Kidney (tissue), 14 donors: ENCODE results near the gene TRIO. TPM values are rescaled to one million over a fixed set of nuclear protein-coding genes. Genes with fewer than 3 reads are reported as not detected.

ENCODE experiments used
- DNase-seq, 5 donors: peaks; one replicate each; pipeline ENCODE4 v3.0.0-alpha.2; 2013 to 2020
- FAIRE-seq: peaks from 2 replicates; lab custom pipeline; 2012; peaks lifted over from hg19 to GRCh38; lab: Jason Lieb, UNC
- H3K27ac ChIP-seq, 2 donors: one replicate each; pipeline ENCODE4 v1.7.0; 2013; ENCODE audit warnings: low read depth in 2 of 2, low read length in 2 of 2, inconsistent platforms in 1 of 2
- H3K27me3 ChIP-seq: one replicate; pipeline ENCODE4 v1.7.1; 2013; ENCODE audit warnings: low read length, inconsistent platforms; ENCODE audit not compliant: control insufficient read depth, insufficient read depth
- H3K36me3 ChIP-seq, 3 donors: one replicate each; pipeline versions ENCODE4 v1.7.0 to v1.7.1; 2013; ENCODE audit warnings: low read length in 3 of 3, control low read depth in 1 of 3, inconsistent platforms in 1 of 3; ENCODE audit not compliant: insufficient read depth in 3 of 3, control insufficient read depth in 2 of 3
- H3K4me1 ChIP-seq, 3 donors: one replicate each; pipeline versions ENCODE4 v1.7.0 to v1.7.1; 2013; ENCODE audit warnings: low read length in 3 of 3, inconsistent platforms in 1 of 3, low read depth in 1 of 3; ENCODE audit not compliant: control insufficient read depth in 2 of 3, insufficient read depth in 2 of 3
- H3K4me3 ChIP-seq, 3 donors: one replicate each; pipeline versions ENCODE4 v1.7.0 to v1.8.1; 2013; ENCODE audit warnings: low read length in 3 of 3, control low read depth in 1 of 3, inconsistent platforms in 1 of 3
- H3K9ac ChIP-seq, 3 donors: one replicate each; pipeline versions ENCODE4 v1.7.0 to v1.7.1; 2013; ENCODE audit warnings: low read length in 3 of 3, control low read depth in 1 of 3, inconsistent platforms in 1 of 3
- H3K9me3 ChIP-seq, 3 donors: one replicate each; pipeline versions ENCODE4 v1.7.0 to v1.7.1; 2013; ENCODE audit warnings: low read length in 3 of 3, control low read depth in 1 of 3, inconsistent platforms in 1 of 3; ENCODE audit not compliant: control insufficient read depth in 2 of 3, insufficient read depth in 1 of 3
- CTCF ChIP-seq: IDR thresholded peaks from 3 replicates; pipeline ENCODE4 v1.5.1; 2012; ENCODE audit warnings: mild to moderate bottlenecking, moderate library complexity, borderline replicate concordance; ENCODE audit not compliant: insufficient read depth; ENCODE audit errors: extremely low read depth
- intact Hi-C: fragments of 100-400 bp; cut with DNase I; formaldehyde crosslinking; loops from one replicate; pipeline ENCODE4 v1.11.1; 2022
- polyA plus RNA-seq: library from polyadenylated mRNA; stranded (reverse); fragments of 350-450 nt; fragmentation: Illumina TruSeq; extraction: RNeasy Lipid Tissue Mini Kit (QIAGEN cat#74804); gene quantifications from one replicate; pipeline ENCODE4 v1.2.3, GENCODE V29; 2014; ENCODE audit warnings: low read depth, low replicate concordance; ENCODE audit not compliant: insufficient read depth
- total RNA-seq: library from RNA; stranded (reverse); fragmentation: NEBNext Ultra II Directional; extraction: Animal tissue kit (Norgen Biotek cat#: 25700); gene quantifications from one replicate; pipeline ENCODE4 v1.2.1, GENCODE V29; 2021
- donor health status: control.
- donor health status: control.
- donor health status: control.
- donor health status: control.
- donor health status: control.
- donor health status: DM: yes; HTN: yes; CAD: no.
- donor health status: Normal renal cell carcinoma (clear cell type).

TRIO gene
- total and polyA plus RNA-seq, 2 donors from 2014 or later = 9.5 to 149 TPM

- Histone ChIP-seq H3K27ac (no peak overlapping the region), H3K27me3 (no peaks in the 10 kb centered on the region), H3K4me1 (peaks cover 0 to 44% (median 13%) of the 10 kb centered on the region in 3 donors), H3K36me3 (no peaks in the 10 kb centered on the region), H3K9ac (no peak overlapping the region), H3K4me3 (no peak overlapping the region), H3K9me3 (no peaks in the 10 kb centered on the region)
- FAIRE-seq (no peak), DNase-seq (no peak)
- intact Hi-C loops = no loop called here
- no peak for TF ChIP-seq CTCF
These were observed 25.7 kb downstream of the TRIO start for GRCh38 chr5:14168793-14169262.

- no peak for TF ChIP-seq CTCF
- no peak for DNase-seq
- Histone ChIP-seq H3K4me1 (peaks cover 0 to 49% (median 15%) of the 10 kb centered on the region in 3 donors), H3K9me3 (no peaks in the 10 kb centered on the region), H3K36me3 (no peaks in the 10 kb centered on the region), H3K4me3 (no peak overlapping the region), H3K9ac (no peak overlapping the region), H3K27me3 (no peaks in the 10 kb centered on the region), H3K27ac (no peak overlapping the region)
- FAIRE-seq = no peak
- intact Hi-C loops = no loop called here
These were observed 27.9 kb downstream of the TRIO start for GRCh38 chr5:14171046-14171445.

GRCh38 chr5:14171621-14172020, 28.5 kb downstream of the TRIO start:
- no peaks in the 10 kb centered on the region for H3K36me3 ChIP-seq
- TF ChIP-seq CTCF = no peak
- no peak for DNase-seq
- no peak overlapping the region for H3K9ac ChIP-seq
- FAIRE-seq = no peak
- H3K27me3 ChIP-seq = no peaks in the 10 kb centered on the region
- no peaks in the 10 kb centered on the region for H3K9me3 ChIP-seq
- intact Hi-C loops = no loop called here
- peaks cover 0 to 49% (median 15%) of the 10 kb centered on the region in 3 donors for H3K4me1 ChIP-seq
- H3K27ac ChIP-seq = no peak overlapping the region
- H3K4me3 ChIP-seq = no peak overlapping the region
